ENCODE measurements around the gene KLHL41. TPM values are rescaled to one million over a fixed set of nuclear protein-coding genes. Genes with fewer than 3 reads are reported as not detected.

Gene KLHL41
- total and polyA plus RNA-seq, 2 experiments from 2014 or later: 0.34 to 1.8 TPM

DNA sequence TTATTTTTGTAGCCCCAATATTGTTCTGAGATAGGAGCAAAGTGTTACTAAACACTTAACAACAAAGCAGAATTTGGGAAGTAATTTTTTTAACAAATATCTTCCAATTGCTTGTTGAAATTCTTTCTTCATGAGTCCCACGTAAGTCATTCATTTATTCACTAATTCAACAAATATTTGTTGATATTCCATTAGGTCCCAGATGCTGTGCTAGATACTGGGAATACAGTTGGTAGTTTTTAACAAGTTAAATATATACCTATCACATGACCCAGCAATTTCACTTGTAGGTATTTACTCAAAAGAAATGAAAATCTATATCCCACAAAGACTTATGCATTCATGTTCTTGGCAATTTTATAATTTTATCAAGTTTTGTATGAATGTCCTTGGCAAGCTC, 37.3 kb upstream of the KLHL41 start:
- H3K4me3 ChIP-seq: no peak overlapping the region
- H3K9me2 ChIP-seq (replicated peaks; ENCODE audit: insufficient read depth): no peaks in the 10 kb centered on the region
- no peak for DNase-seq (ENCODE audit: low spot score)
- TF ChIP-seq EZH2 (IDR thresholded peaks at IDR 0.05; ENCODE audit: borderline replicate concordance) (no peak), EZH2phosphoT487 (IDR thresholded peaks at IDR 0.05; ENCODE audit: low read depth, severe bottlenecking, unreplicated experiment) (no peak), CTCF (IDR thresholded peaks at IDR 0.05; ENCODE audit: poor library complexity) (no peak)
- H3K4me2 ChIP-seq: no peak overlapping the region
- H3K36me3 ChIP-seq (replicated peaks; ENCODE audit: insufficient read depth, low read depth): no peaks in the 10 kb centered on the region
- H3K27me3 ChIP-seq: no peaks in the 10 kb centered on the region
- no peaks in the 10 kb centered on the region for H4K20me1 ChIP-seq (ENCODE audit: insufficient read depth, poor library complexity, severe bottlenecking)
- H3K4me1 ChIP-seq (ENCODE audit: insufficient read depth): no peaks in the 10 kb centered on the region
- H3K27ac ChIP-seq: no peak overlapping the region
- H2AFZ ChIP-seq: no peak overlapping the region
- no peaks in the 10 kb centered on the region for H3K9me3 ChIP-seq (ENCODE audit: low read depth)
- WGBS (ENCODE audit: low lambda C conversion rate, missing lambda C conversion rate): 74% methylated on average over 1 of the region's 1 CpG
- no peaks in the 10 kb centered on the region for H3K79me2 ChIP-seq

GRCh38 chr2:169476459-169476858, 33.0 kb upstream of the KLHL41 start:
- Histone ChIP-seq H2AFZ (no peak overlapping the region), H3K9me2 (replicated peaks; ENCODE audit: insufficient read depth) (no peaks in the 10 kb centered on the region), H4K20me1 (ENCODE audit: insufficient read depth, poor library complexity, severe bottlenecking) (no peaks in the 10 kb centered on the region), H3K4me2 (no peak overlapping the region), H3K36me3 (replicated peaks; ENCODE audit: insufficient read depth, low read depth) (no peaks in the 10 kb centered on the region), H3K9me3 (ENCODE audit: low read depth) (no peaks in the 10 kb centered on the region), H3K27ac (no peak overlapping the region), H3K4me1 (ENCODE audit: insufficient read depth) (no peaks in the 10 kb centered on the region), H3K4me3 (no peak overlapping the region), H3K79me2 (no peaks in the 10 kb centered on the region), H3K27me3 (no peaks in the 10 kb centered on the region)
- DNase-seq (ENCODE audit: low spot score): no peak
- no peak for TF ChIP-seq EZH2 (IDR thresholded peaks at IDR 0.05; ENCODE audit: borderline replicate concordance)
- TF ChIP-seq EZH2phosphoT487 (IDR thresholded peaks at IDR 0.05; ENCODE audit: low read depth, severe bottlenecking, unreplicated experiment): no peak
- no peak for TF ChIP-seq CTCF (IDR thresholded peaks at IDR 0.05; ENCODE audit: poor library complexity)
- 78% methylated on average over 3 of the region's 3 CpGs for WGBS (ENCODE audit: low lambda C conversion rate, missing lambda C conversion rate)

- Histone ChIP-seq H4K20me1 (ENCODE audit: insufficient read depth, poor library complexity, severe bottlenecking) (no peaks in the 10 kb centered on the region), H3K27me3 (no peaks in the 10 kb centered on the region), H3K79me2 (no peaks in the 10 kb centered on the region), H3K4me2 (no peak overlapping the region), H3K9me2 (replicated peaks; ENCODE audit: insufficient read depth) (no peaks in the 10 kb centered on the region), H3K4me3 (no peak overlapping the region), H3K36me3 (replicated peaks; ENCODE audit: insufficient read depth, low read depth) (no peaks in the 10 kb centered on the region), H3K4me1 (ENCODE audit: insufficient read depth) (no peaks in the 10 kb centered on the region), H2AFZ (peak overlapping the region; percentile 95), H3K27ac (no peak overlapping the region), H3K9me3 (ENCODE audit: low read depth) (no peaks in the 10 kb centered on the region)
- TF ChIP-seq EZH2 (IDR thresholded peaks at IDR 0.05; ENCODE audit: borderline replicate concordance): no peak
- TF ChIP-seq CTCF (IDR thresholded peaks at IDR 0.05; ENCODE audit: poor library complexity): no peak
- TF ChIP-seq EZH2phosphoT487 (IDR thresholded peaks at IDR 0.05; ENCODE audit: low read depth, severe bottlenecking, unreplicated experiment): no peak
- 73% methylated on average over 3 of the region's 3 CpGs for WGBS (ENCODE audit: low lambda C conversion rate, missing lambda C conversion rate)
- DNase-seq (ENCODE audit: low spot score): no peak
These were observed 31.2 kb upstream of the KLHL41 start for GRCh38 chr2:169478339-169478738.
